GM21515 (cell line): Measurements from ENCODE around the gene WNK1.
"Not testable (repeated sequence)": the region's sequence is repeated elsewhere in the genome, so short reads cannot be mapped to it uniquely, and the experiment has no call there.

Experiments
- ATAC-seq: cut with Tn5 transposase; IDR thresholded peaks from one replicate; pipeline ENCODE4 v1.9.1; 2021; ENCODE audit not compliant: unreplicated experiment

Gene WNK1

GRCh38 chr12:906062-906585 lies 153.7 kb downstream of the WNK1 start:
- no peak for ATAC-seq

GRCh38 chr12:907413-908185 lies 155.2 kb downstream of the WNK1 start:
- ATAC-seq, result no peak

GRCh38 chr12:909861-910260 lies 157.5 kb downstream of the WNK1 start:
- ATAC-seq, result no peak

- no peak for ATAC-seq
Measured at GRCh38 chr12:910416-910815, 158.0 kb downstream of the WNK1 start.

GRCh38 chr12:911191-911826 lies 158.9 kb downstream of the WNK1 start:
- no peak for ATAC-seq

- no peak for ATAC-seq
Measured at GRCh38 chr12:912466-913235, 160.3 kb downstream of the WNK1 start.

- no peak for ATAC-seq
Measured at GRCh38 chr12:913919-914698, 161.7 kb downstream of the WNK1 start.

GRCh38 chr12:915090-915489 lies 162.7 kb downstream of the WNK1 start:
- no peak for ATAC-seq

GRCh38 chr12:916240-916639 lies 163.9 kb downstream of the WNK1 start:
- no peak for ATAC-seq

GRCh38 chr12:916712-917445 lies 164.5 kb downstream of the WNK1 start:
- ATAC-seq, result no peak

GRCh38 chr12:920676-921075 lies 168.3 kb downstream of the WNK1 start:
- no peak for ATAC-seq

- no peak for ATAC-seq
Measured at GRCh38 chr12:922285-922684, 169.9 kb downstream of the WNK1 start.

GRCh38 chr12:926641-927040 lies 174.3 kb downstream of the WNK1 start:
- no peak for ATAC-seq

GRCh38 chr12:931060-931459 lies 178.7 kb downstream of the WNK1 start:
- no peak for ATAC-seq

- no peak for ATAC-seq
Measured at GRCh38 chr12:931591-931990, 179.2 kb downstream of the WNK1 start.

- ATAC-seq, result not testable (repeated sequence)
Measured at GRCh38 chr12:935891-936290, 183.5 kb downstream of the WNK1 start.

- ATAC-seq, result no peak
Measured at GRCh38 chr12:936377-937345, 184.3 kb downstream of the WNK1 start.

GRCh38 chr12:938810-939209 lies 186.4 kb downstream of the WNK1 start:
- no peak for ATAC-seq

- no peak for ATAC-seq
Measured at GRCh38 chr12:943051-943450, 190.7 kb downstream of the WNK1 start.
